VCaP (cell line): ENCODE data around the gene PADI2.
A peak's percentile ranks its signal among the peaks of the same experiment; 100 is the strongest.

Experiments used
- H3K27ac ChIP-seq: fragments of 450-650 bp; 2 replicates; pipeline ENCODE4 v1.5.1; 2017
- TF ChIP-seq, protein P1 (sequence below): fragments of 450-650 bp; conservative IDR thresholded peaks from 2 replicates; pipeline ENCODE4 v1.5.1; 2017; ENCODE audit warnings: mild to moderate bottlenecking, moderate library complexity

PADI2 gene

DNA sequence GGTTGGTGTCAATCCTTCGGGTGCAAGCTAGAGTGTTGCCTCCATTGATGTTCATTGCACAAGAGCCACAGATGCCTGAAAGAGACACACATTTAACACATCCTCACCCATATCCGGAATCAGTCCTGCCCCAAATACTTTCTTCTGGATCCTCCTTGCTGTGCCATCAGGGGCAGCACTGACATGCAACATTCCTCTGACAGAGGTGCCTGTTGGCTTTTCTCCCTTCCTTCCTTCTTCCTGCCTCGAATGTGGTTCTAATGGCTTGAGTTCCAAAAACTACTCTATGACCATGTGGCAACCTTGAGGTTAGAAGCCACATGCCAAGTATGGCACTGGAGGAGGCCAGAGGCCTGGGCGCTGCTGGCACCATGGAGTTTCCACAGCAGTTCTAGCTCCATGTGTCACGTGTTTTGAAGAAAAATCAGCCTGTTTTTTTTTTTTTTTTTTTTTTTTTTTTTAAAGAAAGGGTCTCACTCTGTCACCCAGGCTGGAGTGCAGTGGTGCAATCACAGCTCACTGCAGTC lies 90.5 kb downstream of the PADI2 start:
- TF ChIP-seq, protein P1, sequence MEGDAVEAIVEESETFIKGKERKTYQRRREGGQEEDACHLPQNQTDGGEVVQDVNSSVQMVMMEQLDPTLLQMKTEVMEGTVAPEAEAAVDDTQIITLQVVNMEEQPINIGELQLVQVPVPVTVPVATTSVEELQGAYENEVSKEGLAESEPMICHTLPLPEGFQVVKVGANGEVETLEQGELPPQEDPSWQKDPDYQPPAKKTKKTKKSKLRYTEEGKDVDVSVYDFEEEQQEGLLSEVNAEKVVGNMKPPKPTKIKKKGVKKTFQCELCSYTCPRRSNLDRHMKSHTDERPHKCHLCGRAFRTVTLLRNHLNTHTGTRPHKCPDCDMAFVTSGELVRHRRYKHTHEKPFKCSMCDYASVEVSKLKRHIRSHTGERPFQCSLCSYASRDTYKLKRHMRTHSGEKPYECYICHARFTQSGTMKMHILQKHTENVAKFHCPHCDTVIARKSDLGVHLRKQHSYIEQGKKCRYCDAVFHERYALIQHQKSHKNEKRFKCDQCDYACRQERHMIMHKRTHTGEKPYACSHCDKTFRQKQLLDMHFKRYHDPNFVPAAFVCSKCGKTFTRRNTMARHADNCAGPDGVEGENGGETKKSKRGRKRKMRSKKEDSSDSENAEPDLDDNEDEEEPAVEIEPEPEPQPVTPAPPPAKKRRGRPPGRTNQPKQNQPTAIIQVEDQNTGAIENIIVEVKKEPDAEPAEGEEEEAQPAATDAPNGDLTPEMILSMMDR: no peak
- peak overlapping the region; percentile 58 for H3K27ac ChIP-seq

DNA sequence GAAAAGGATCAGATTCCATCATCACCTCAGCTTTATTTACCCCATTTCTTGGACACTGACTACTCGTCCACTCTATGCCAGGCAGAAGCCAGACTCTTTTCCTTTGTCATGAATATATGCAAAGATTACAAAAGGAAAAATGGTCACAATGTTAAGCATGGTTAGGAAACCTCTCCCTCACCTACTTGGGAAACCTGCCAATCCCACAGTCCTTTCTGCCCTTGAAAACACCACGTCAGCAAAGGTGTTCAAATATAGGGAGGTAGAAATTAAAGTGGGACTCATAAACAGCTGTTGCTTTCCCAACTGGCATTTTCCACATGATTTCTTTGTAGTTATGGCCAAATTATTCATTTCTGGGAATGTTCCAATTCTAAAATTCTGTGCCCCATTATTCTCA lies 91.4 kb downstream of the PADI2 start:
- TF ChIP-seq, protein P1: no peak
- H3K27ac ChIP-seq: peak overlapping the region; percentile 58

DNA sequence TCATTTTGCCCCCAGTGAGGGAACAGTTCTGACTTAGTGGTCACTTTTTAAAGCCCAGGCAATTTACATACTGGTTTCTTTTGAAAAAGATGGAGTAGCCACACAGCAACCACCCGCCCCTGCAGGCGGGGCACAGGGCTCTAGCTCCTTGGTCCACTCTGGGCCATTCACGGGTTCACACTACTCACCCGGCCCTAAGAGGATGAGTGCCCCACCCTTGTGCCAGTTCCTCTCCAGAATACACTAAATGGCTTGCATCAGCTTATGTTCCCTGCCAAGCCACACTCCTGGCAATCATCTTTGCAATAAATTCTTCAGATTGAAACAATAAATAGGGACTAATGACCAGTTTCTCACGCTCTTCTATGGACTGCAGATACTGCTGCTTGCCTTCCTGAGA lies 91.8 kb downstream of the PADI2 start:
- peak overlapping the region; percentile 58 for H3K27ac ChIP-seq
- TF ChIP-seq, protein P1: no peak

DNA sequence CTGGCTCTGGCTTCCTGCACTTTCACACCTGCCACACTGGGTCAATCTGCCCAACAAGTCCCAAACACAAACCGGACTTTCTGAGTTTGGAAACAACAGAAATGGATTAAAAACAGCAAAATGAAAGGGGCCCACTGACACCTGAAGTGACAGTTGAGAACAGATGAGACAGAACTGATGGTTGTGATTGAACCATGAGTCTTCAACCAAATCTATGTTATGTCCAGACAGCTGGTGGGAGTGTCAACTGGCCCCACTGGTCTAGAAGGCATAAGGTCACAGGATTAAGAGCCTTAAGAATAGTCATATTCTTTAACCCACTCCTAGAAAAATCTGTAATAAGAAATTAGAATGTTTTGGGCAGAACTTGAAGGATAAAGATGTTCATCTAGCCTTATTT lies 94.5 kb downstream of the PADI2 start:
- TF ChIP-seq, protein P1: no peak
- H3K27ac ChIP-seq: no peak overlapping the region

DNA sequence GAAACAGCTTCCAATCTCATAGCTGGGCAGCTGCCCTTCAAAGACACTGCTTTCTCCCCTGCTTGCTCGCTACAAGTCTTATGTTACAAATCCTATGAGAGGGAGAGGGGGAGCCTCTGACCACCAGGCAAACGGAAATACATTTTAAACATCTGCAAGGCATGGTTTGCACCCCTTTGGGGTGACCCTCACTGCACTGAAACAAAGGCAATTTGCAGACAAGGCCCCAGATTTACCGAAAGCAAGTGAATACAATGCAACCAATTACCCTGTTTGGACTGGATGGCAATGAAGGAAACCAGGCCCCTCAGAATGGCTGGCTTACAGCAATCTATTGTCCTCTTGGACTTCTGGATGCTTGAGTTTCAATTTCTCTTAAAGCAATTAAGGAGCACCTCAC lies 95.7 kb downstream of the PADI2 start:
- no peak overlapping the region for H3K27ac ChIP-seq
- TF ChIP-seq, protein P1: no peak

DNA sequence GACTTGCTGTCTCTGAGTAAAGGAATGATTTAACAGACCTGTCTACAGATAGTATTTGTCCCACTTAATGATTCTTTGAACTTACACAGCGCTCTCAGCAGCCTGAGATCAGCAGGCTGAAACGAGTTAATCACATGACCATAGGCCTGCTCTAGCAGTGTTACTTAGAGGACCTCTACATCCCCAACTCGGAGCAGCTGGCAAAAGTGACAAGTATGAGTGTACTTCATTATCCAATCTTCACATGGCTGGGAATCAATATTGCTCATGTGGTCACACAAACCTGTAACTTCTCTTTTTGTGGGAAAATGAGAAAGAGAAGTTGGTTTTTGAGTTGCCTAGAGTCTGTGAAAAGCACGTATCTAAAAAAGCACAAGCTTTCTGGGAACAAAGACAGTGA lies 96.1 kb downstream of the PADI2 start:
- TF ChIP-seq, protein P1: no peak
- no peak overlapping the region for H3K27ac ChIP-seq

DNA sequence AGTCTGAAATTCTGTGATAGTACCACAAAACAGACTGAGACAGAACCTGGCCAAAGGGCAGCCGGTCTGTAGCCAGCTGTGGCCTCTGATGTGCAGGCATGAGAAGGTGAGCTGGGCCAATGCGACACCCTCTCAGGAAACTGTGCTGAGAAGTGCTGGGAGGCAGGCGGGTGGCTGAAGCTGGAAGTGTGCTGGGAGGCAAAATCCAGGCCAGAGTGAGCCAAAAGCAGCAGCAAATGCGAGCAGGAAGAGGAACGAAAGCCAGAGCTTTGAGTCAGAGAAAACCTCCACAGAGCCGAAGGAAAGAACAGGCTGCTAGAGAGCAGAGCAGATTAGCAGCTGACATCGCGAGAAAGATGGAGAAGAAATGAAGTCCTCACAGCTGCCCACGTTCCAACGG lies 97.4 kb downstream of the PADI2 start:
- TF ChIP-seq, protein P1: no peak
- no peak overlapping the region for H3K27ac ChIP-seq
